ENCODE results near the gene MSH2.

DNA sequence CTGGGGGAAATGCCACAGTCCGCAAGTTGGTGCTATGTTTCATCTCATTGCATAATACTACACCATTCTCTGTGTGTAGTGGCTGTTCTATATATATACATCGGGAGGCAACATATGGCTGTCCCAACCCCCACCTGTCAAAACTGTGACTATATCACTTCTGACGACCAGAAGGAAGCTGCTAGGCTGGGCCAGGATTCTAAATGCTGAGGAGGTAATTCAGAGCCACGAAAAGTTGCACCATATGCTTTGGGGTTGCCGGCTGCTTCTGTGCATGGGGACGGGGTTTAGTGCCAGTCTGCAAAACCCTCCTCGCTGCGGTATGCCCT, 117.3 kb downstream of the MSH2 start:
- no peak for TF ChIP-seq POLR2A (IDR thresholded peaks at IDR 0.05)
- TF ChIP-seq, protein P1, sequence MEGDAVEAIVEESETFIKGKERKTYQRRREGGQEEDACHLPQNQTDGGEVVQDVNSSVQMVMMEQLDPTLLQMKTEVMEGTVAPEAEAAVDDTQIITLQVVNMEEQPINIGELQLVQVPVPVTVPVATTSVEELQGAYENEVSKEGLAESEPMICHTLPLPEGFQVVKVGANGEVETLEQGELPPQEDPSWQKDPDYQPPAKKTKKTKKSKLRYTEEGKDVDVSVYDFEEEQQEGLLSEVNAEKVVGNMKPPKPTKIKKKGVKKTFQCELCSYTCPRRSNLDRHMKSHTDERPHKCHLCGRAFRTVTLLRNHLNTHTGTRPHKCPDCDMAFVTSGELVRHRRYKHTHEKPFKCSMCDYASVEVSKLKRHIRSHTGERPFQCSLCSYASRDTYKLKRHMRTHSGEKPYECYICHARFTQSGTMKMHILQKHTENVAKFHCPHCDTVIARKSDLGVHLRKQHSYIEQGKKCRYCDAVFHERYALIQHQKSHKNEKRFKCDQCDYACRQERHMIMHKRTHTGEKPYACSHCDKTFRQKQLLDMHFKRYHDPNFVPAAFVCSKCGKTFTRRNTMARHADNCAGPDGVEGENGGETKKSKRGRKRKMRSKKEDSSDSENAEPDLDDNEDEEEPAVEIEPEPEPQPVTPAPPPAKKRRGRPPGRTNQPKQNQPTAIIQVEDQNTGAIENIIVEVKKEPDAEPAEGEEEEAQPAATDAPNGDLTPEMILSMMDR (IDR thresholded peaks at IDR 0.05): no peak
